Measurements from ENCODE around the gene C12orf43. TPM values are rescaled to one million over a fixed set of nuclear protein-coding genes. Genes with fewer than 3 reads are reported as not detected.
"Not testable (repeated sequence)": the region's sequence is repeated elsewhere in the genome, so short reads cannot be mapped to it uniquely, and the experiment has no call there.

C12orf43 gene, protein sequence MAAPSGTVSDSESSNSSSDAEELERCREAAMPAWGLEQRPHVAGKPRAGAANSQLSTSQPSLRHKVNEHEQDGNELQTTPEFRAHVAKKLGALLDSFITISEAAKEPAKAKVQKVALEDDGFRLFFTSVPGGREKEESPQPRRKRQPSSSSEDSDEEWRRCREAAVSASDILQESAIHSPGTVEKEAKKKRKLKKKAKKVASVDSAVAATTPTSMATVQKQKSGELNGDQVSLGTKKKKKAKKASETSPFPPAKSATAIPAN
- total RNA-seq, result 10 to 100 TPM; 16.9 to 19.9 TPM

DNA sequence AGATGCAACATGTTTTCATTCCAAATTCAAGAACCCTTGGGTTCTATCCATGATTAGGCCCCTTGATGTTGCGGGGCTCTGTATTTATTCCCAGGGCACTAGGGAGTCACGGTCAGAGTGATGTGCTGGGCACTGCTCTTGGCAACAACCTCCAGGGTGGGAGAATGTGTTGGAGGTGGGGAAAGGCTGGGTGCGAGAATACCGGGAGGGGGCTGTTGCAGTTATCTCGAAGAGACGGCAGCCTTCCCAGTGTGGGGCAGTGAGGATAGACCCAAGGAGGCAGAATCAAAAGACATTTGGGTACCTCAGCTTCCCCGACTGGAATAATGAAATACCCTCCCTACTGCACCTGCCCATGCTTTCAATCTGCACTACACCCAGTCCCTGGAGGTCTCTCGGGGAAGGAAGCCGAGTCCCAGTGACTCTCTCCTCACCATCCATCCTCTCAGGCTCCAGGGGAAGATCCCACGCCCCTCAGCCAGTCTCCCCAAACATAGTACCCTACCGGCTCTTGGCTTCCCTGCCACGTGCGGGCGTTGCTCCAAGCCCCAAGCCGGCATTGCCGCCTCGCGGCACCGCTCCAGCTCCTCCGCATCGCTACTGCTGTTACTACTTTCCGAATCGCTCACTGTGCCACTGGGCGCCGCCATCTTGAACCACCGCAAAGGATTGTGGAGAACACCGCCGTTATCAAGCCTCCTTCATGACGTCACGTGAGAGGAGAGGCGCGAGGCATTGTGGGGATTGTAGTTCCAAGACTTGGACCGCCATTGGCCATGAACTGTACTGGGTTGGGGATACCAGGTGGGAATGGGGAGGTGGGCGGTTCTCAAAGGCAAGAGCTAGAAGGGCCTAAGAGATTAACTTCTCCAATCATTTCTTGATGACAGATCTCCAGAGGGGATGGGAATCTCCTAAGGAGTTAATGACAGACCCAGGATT, at the start of gene C12orf43:
Gene C12orf43, minus strand, starts transcription at position 663 of the 942 bp plus-strand sequence. Its CDS starts 13 bp downstream, at position 650.
- H3K9me3 Mint-ChIP-seq, result no peaks in the 10 kb centered on the region
- ATAC-seq, result peak; percentile 99
- peak; percentile 92 for DNase-seq (ENCODE audit: low spot score in 2 of 2)
- H3K36me3 Mint-ChIP-seq, result peaks cover 16 to 20% of the 10 kb centered on the region in 2 donors
- H3K27ac Mint-ChIP-seq, result peak within 1 kb of the TSS; percentile 92 to 96

DNA sequence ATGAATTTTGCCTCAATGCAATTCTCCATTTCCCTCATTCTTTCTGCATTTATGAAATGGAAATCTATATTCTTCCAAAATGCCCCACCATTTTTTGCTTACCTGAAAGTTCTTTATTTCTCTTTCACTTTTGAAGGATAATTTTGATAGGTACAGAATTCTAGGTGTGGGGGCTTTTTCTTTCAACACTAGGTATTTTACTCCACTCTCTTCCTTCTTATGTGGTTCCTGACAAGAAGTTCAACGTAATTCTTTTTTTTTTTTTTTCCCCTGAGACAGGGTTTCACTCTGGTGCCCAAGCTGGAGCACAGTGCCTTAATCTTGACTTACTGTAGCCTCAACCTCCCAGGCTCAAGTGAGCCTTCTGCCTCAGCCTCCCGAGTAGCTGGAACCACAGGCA, 49.1 kb upstream of the C12orf43 start:
- H3K9me3 Mint-ChIP-seq, result no peaks in the 10 kb centered on the region
- H3K36me3 Mint-ChIP-seq, result no peaks in the 10 kb centered on the region
- DNase-seq (ENCODE audit: low spot score in 2 of 2) (no peak), ATAC-seq (no peak)
- peak overlapping the region; percentile 34 to 94 for H3K27ac Mint-ChIP-seq

DNA sequence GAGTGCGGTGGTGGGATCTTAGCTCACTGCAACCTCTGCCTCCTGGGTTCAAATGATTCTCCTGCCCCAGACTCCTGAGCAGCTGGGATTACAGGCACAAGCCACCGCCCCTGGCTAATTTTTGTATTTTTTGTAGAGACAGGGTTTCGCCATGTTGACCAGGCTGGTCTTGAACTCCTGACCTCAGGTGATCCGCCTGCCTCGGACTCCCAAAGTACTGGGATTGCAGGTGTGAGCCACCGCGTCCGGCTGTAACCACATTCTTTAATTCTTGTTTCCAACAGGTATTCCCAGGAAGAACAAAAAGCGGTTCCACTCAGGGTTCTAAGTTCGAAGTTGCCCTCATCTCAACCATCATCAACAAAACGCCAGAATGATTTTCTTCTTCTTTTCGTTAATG, 48.3 kb upstream of the C12orf43 start:
- not testable (repeated sequence) for H3K9me3 Mint-ChIP-seq; ATAC-seq; H3K27ac Mint-ChIP-seq; H3K36me3 Mint-ChIP-seq; DNase-seq (ENCODE audit: low spot score in 2 of 2)

DNA sequence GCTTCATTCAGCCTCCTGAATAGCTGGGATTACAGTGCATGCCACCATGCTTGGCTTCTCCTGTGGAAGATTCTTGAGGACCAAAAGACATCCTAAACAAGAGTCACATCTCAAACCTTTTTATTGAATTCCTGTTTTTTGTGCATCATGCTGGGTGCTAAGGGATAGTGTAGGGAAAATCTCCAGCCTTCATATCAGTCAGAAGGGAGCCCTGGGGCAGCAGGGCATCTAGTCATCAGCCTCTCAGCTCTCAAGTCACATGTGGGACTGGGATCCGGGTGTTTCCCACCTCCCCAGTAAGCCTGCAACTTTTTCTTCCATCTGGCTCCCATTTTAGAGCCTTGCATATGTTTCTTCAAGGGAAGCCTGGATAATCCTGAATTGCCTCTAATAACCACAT, 47.8 kb upstream of the C12orf43 start:
- Mint-ChIP-seq H3K36me3 (no peaks in the 10 kb centered on the region), H3K9me3 (no peaks in the 10 kb centered on the region), H3K27ac (no peak overlapping the region)
- ATAC-seq, result no peak
- DNase-seq (ENCODE audit: low spot score in 2 of 2), result no peak

DNA sequence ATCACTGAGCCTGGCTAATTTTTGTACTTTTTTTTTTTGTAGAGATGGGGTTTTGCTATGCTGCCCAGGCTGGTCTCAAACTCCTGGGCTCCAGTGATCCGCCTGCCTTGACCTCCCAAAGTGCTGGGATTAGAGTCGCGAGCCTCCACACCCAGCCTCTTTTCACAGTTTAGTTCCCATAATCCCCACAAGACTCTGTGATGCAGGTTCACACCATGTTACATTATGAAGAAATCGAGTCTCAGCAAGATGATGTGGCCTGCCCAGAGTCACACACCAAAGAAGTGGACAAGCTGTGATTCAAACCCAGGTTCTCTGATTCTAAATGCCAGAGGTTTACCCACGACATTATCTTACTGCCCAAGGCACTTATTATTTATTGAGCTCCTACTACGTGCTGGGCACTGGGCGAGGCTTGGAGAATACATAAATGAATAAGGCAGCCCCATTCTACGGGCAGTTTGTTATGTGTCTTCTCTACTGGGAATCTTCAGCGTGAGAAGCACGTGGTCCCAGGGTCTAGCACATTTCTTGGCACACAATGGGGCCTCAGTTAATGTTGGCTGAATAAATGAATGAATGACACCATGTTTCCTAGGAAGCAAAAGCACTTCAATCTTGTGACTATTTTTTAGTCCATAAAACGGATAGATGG, 46.2 kb upstream of the C12orf43 start:
- H3K27ac Mint-ChIP-seq, result no peak overlapping the region
- no peaks in the 10 kb centered on the region for H3K9me3 Mint-ChIP-seq
- ATAC-seq (no peak), DNase-seq (ENCODE audit: low spot score in 2 of 2) (no peak)
- no peaks in the 10 kb centered on the region for H3K36me3 Mint-ChIP-seq

DNA sequence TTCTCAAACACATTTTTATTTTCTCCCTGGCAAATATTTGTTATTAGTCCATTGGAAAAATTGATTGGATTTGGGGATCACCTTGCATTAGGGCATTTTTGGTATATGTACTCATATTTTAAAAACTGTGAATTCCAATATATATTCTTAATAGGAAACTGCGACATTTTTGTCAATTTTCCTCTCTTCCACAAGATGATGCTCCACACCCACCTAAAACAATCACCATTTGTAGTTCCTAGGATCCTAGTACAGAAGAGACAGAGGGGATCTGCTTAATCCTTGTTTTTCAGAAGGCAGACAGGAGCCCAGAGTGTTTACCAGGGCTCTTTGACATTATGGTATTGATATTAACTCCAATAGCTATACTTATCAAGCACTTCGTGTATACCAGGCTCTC, 45.5 kb upstream of the C12orf43 start:
- no peak for DNase-seq (ENCODE audit: low spot score in 2 of 2)
- Mint-ChIP-seq H3K9me3 (no peaks in the 10 kb centered on the region), H3K27ac (no peak overlapping the region), H3K36me3 (no peaks in the 10 kb centered on the region)
- ATAC-seq, result no peak

DNA sequence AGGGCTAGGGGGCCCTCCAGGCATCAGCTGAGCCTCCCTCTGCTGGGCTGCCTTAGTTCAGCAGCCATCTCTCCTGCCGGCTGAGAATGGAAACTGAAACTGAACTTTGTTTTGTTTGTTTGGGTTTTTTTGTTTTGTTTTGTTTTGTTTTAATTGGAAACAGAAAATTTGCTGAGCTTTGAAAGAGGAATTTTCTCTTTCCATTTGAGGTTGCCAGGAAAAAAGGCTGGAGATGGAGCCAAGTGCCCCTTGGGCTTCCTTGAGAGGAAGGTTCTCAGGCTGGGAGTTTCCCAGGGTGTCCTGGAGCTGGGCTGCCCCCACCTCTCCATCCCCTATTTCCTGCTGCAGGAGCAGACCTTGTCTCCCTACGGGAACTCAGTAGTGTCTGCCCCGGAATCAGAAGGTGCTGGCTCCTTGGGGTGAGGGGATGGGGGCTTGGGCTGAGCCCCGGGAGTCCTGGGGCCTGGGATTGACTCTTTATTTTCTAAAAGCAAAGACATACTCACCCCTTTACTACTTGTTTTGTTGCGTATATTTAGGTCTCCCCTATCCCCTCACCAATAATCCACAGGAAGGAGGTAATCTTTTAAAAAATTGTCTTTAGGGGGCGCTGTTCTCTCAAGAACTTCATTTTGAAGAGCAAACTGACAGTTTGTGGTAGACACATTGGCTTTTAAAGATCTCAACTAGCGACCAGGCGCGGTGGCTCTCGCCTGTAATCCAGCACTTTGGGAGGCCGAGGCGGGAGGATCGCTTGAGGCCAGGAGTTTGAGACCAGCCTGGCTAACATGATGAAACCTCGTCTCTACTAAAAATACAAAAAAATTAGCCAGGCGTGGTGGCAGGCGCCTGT, 44.1 kb upstream of the C12orf43 start:
- peak in 1 of 2 donors; percentile 49 for DNase-seq (ENCODE audit: low spot score in 2 of 2)
- peak overlapping the region; percentile 86 to 90 for H3K27ac Mint-ChIP-seq
- peak; percentile 85 to 93 for ATAC-seq
- H3K36me3 Mint-ChIP-seq, result no peaks in the 10 kb centered on the region
- no peaks in the 10 kb centered on the region for H3K9me3 Mint-ChIP-seq

DNA sequence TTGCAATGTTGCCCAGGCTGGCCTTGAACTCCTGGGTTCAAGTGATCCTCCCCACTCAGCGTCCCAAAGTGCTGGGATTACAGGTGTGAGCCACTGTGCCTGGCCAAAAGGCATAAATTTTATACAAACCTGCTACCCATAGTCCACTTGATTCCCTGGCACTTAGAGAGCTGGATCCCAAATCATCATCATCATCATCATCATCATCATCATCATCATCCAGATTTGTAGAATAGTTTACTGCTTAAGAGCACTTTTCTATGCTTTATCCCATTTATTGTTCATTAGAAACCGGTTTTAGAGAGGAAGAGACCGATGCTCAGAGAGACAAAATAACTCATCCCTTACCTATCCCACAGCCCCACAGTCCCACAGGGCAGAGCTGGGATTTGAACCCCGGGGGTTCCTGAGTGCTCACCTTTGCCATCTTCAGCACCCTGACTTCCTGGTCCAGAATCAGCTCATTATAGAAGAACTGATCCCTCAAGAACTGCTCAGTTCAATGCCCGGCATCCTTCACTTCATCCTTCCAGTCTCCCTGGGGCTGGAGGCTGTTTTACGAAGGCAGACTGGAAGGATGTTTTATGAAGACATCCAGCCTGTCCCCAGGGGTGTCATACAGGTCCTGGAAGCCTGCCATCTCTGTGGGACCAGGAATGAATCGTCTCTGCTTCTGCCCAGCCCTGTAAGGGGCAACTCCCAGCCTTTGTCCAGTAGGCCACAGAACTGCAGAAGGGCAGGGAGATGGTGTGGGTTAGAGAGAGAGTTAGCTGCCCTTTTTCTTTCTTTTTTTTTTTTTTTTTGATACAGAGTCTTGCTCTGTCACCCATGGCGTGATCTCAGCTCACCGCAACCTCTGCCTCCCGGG, 43.0 kb upstream of the C12orf43 start:
- Mint-ChIP-seq H3K9me3 (no peaks in the 10 kb centered on the region), H3K27ac (peak overlapping the region in 1 of 2 donors; percentile 86), H3K36me3 (no peaks in the 10 kb centered on the region)
- ATAC-seq (peak in 1 of 2 donors; percentile 19), DNase-seq (ENCODE audit: low spot score in 2 of 2) (no peak)

DNA sequence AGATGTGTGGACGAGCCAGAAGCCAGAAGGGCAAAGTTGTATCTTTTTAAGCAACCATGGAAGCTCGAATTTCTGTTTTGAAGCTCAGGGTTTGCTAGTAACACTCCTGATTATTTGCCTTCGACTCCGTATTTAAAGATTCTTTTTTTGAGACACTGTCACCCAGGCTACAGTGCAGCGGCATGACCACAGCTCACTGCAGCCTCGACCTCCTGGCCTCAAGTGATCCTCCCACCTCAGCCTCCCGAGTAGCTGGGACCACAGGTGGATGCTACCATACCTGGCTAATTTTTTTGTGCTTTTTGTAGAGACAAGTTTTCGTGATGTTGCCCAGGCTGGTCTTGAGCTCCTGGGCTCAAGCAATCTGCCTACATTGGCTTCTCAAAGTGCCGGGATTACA, 41.5 kb upstream of the C12orf43 start:
- DNase-seq (ENCODE audit: low spot score in 2 of 2) (no peak), ATAC-seq (no peak)
- Mint-ChIP-seq H3K36me3 (no peaks in the 10 kb centered on the region), H3K9me3 (no peaks in the 10 kb centered on the region), H3K27ac (no peak overlapping the region)

DNA sequence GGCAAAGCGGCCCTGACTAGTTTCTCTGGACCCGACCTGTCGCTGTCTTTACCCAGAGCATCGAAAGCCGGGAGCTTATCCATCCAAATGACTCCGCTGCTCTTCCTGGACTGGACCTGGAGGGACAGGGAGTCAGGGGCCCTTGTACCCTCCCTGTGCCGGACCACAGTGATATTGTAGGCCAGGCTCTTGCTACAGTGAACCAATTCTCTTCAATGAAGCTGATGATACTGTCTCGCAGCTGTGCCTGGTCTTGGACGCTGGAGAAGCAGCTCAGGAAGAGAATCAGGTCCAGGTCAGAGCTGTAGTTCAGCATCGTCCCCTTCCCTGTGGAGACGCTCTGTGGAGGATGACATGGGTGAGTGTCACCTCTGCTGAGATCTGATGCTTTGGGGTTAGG, 37.4 kb upstream of the C12orf43 start:
- Mint-ChIP-seq H3K9me3 (no peaks in the 10 kb centered on the region), H3K27ac (no peak overlapping the region), H3K36me3 (no peaks in the 10 kb centered on the region)
- DNase-seq (ENCODE audit: low spot score in 2 of 2) (no peak), ATAC-seq (no peak)

DNA sequence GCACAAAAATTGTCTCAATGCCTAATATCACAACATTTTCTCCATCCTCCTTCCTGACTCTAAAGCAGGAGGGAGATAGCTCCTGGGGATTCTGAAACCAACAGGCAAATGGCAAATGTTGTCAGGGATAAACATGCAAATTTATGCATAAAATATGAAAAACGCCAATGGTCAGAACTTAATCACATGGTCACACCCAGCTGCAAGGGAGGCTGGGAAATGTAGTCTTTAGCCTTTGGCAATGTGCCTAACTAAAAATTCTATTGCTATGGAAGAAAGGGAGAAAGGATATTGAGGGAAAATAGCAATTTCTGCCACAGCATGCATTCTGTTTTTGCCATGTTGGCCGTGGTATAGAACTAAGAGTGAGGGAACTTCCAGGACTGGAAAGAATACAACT, 34.4 kb upstream of the C12orf43 start:
- no peak for ATAC-seq
- H3K27ac Mint-ChIP-seq, result no peak overlapping the region
- no peaks in the 10 kb centered on the region for H3K9me3 Mint-ChIP-seq
- DNase-seq (ENCODE audit: low spot score in 2 of 2), result no peak
- no peaks in the 10 kb centered on the region for H3K36me3 Mint-ChIP-seq

DNA sequence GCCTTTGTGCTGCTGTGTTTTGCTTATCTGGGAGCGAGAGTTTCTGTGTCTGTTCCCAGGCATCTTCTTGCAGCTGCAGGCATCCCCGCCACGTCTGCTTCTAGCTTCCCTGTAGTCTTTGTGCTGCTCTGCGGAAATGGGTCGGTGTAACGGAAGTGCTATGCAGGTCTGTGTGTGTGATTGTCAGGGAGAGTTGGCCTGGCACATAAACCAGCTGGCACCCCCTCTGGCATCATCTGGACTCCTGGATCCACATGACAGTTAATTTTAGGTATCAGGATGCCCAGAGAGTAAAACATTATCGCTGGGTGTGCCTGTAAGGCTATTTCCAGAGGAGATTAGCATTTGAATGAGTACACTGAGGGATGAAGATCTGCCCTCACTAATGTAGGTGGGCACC, 32.2 kb upstream of the C12orf43 start:
- Mint-ChIP-seq H3K27ac (peak overlapping the region; percentile 5 to 72), H3K9me3 (no peaks in the 10 kb centered on the region)
- ATAC-seq, result peak in 1 of 2 donors; percentile 60

DNA sequence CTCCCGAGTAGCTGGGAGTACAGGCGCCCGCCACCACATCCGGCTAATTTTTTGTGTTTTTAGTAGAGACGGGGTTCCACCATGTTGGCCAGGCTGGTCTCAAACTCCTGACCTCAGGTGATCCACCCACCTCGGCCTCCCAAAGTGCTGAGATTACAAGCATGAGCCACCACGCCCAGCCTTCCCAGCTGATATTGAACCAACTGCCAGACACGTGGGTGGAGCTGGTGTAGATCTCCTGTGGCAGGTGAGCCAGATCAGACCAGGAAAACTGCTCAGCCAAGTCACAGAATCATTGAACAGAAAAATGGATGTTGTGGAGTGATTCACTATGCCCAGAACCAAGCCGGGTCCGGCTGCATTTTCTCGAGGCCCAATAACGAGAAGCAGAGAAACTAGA, 31.1 kb upstream of the C12orf43 start:
- H3K36me3 Mint-ChIP-seq; ATAC-seq; H3K9me3 Mint-ChIP-seq; DNase-seq (ENCODE audit: low spot score in 2 of 2); H3K27ac Mint-ChIP-seq: not testable (repeated sequence)

More for the DNA sequence above, 32.2 kb upstream of the C12orf43 start:
- no peaks in the 10 kb centered on the region for H3K36me3 Mint-ChIP-seq
- no peak for DNase-seq (ENCODE audit: low spot score in 2 of 2)

DNA sequence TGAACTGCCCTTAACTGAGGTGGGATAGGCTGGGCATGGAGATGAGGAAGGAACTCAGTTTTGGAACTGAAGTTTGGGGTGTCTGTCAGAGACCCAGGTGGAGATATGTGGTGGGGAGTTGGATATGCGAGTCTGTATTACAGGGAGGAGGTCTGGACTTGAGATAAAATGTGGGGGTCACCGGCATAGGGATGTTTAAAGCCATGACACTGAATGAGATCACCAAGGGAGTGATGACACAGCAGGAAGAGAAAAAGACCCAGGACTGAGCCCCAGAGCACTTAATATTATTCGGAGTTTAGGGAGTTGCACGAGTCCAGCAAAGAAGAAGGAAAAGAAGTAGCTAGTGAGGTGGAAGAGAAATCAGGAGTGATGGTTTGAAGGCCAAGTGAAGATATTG, 26.8 kb upstream of the C12orf43 start:
- ATAC-seq, result no peak

DNA sequence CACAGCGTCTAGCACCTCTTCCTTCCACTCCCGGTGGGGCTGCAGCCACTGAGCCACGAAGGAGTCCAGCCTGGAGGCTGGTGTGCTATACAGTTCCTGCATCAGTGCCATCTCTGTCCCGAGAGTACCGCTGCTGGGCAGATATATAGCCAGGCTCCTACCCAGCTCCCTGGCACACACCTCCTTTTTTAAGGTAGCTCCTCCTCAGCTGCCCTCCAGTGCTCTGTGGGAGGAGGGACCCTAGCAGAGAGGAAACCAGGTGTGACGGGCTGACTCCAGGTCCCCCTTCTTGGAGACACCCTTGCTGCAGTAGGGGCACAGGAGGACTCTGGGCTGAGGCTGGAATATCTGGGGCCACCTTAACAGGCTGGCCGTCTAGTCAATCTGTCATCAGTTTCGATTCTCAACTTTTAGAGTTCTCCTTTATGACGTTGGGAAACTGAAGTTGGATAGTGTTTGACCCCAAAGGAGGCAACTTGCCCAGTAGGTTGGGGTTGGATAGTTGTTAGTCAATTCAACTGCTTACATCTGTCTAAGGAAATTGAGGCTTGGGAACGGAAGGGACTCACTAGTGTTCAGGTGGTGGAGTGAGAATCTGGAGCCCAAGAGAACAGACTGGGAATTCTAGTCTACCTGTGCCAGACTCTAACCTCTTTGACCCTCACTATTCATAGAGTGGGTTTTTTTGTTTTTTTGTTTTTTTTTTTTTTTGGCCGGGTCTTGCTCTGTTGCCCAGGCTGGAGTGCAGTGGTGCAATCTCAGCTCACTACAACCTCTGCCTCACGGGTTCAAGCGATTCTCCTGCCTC, 22.8 kb upstream of the C12orf43 start, which contains the start of gene OASL:
Gene OASL, minus strand, starts transcription at position 386 of the 808 bp plus-strand sequence. Its CDS starts 275 bp downstream, at position 111.
- Mint-ChIP-seq H3K27ac (peak within 1 kb of the TSS; percentile 59 to 82), H3K9me3 (no peaks in the 10 kb centered on the region), H3K36me3 (no peaks in the 10 kb centered on the region)
- DNase-seq (ENCODE audit: low spot score in 2 of 2), result peak; percentile 51 to 64
- peak; percentile 53 to 57 for ATAC-seq

More for the DNA sequence above, 26.8 kb upstream of the C12orf43 start:
- H3K27ac Mint-ChIP-seq, result no peak overlapping the region
- H3K36me3 Mint-ChIP-seq, result no peaks in the 10 kb centered on the region
- H3K9me3 Mint-ChIP-seq, result no peaks in the 10 kb centered on the region
- no peak for DNase-seq (ENCODE audit: low spot score in 2 of 2)
